Inflammatory macrophage treated with lipopolysaccharide for 4 hours (primary cell): Measurements from ENCODE around the gene HSP90AA1.
"Not testable (repeated sequence)": the region's sequence is repeated elsewhere in the genome, so short reads cannot be mapped to it uniquely, and the experiment has no call there.

Source experiments
- DNase-seq: peaks from one replicate; pipeline ENCODE4 v3.0.0-alpha.2; 2020

The HSP90AA1 gene

DNA sequence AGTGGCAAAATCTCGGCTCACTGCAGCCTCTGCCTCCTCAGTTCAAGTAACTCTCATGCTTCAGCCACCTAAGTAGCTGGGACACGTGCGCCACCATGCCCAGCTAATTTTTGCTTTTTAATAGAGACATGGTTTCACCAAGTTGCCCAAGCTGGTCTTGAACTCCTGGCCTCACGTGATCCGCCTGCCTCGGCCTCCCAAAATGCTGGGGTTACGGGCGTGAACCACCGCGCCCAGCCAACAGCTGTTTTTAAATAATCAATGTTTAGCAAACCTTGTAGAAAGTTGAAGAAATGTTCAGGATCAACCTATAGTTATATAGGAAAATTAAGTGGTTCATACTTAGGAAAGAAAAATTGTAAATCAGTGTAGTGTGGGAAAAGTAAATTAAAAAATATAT is 6.0 kb upstream of the HSP90AA1 start:
- DNase-seq: no peak

DNA sequence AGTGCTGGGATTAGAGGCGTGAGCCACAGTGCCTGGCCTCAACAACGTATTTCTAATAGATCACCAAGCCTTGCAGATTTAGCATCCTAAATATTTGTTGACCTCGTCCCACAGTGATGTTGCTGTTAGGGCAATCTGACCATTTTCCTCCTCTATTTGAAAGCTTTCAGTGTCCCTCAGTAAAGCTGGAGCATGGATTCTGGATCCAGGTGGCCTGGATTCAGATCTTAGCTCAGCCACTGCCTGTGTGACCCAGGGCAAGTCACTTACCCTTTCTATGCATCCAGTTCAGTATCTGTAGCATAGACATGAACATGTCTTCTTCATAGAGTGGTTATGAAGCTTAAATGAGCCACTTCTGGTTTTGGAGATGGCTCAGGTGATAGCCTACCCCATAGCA is 3.9 kb upstream of the HSP90AA1 start:
- DNase-seq: no peak

DNA sequence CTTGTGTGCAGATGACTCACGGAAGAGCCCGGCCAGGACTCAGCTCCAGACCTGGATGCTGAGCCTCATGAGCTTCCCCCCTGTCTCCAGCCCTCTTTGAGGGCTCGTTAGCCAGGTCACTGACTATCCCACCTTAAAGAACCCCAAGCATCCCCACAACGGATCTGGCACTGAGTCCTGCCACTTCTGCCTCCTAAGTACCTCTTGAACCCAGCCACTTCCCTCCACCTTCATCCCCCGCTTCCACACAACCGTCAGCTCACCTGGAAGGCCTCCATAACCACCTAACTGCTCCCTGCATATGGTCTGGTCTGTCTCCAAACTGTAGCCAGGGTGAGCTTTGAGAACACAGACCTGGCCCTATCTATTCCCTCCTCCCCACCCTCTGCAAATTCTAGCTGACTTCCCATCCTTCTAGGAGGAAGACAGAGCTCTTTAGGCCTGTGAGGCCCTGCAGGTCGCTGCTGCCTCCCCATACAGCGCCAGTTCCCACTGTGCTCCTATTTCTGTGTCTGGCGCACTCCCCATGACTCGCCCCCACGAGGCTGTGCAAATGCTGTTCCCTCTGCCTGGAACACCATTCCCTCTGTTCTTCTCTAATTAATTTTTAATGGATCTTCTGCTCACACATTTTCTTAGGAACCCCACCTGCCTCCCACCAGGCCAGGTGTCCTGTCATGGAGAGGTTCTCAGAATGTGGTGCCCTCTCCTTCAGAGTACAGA is 2.9 kb upstream of the HSP90AA1 start:
- no peak for DNase-seq

DNA sequence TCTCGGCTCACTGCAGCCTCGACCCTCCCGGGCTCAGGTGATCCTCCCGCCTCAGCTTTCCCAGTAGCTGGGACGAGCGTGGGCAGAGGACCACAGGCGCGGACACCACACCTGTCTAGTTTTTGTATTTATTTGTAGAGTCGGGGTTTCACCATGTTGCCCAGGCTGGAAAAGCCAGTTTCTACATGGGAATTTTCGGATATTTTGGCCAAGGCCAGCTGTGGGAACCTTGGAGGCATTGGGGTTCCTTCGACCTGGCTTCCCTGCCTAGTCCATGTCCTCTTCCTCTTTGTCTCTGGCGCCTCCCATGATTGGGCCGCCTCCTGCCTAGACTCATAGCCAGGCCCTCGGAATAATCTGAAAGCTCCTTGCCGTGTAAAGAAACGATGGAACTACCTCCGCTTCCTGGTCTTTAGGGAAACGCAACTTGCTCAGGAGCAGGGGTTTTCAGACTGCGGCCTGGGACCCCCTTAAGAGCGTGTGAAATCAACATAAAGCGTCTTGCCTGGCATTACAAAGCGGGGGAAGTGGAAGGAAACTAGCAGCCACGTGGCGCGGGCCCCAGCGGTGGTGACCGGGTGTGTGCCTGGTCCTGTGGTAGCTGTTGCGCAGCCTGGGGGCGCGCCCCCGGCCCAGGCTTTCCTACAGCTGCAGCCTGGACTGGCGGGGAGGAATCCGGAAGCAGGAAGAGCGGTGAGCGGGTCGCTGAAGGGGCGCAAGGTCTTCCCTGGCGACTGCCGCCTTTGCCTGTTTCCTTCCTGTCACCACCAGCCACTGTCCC is 1.4 kb upstream of the HSP90AA1 start:
- DNase-seq: peak; percentile 72

DNA sequence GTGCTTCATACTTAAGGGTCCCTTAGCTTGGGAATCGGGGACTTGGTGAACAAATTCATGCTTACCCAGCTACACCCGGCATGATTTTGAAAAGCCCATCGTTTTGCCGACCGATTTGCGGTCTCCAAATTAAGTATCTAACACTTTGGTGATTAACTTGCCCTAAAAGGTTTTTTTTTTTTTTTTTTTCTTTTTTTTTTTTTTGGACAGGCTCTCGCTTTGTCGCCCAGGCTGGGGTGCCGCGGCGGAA is 843 bp upstream of the HSP90AA1 start:
- DNase-seq: no peak

DNA sequence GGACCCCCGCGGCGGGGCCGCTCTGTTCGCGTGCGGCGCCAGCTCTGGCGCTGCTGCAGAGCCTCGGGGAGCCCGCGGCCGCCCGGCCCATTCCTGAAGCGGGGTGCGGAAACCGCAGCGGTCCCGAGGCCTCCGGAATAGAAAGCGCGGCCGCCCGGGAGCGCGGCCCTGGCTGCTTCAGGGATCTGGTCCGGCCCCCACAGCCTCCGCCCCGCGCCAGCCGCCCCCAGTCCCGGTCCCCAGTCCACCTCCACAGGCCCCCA is 204 bp downstream of the HSP90AA1 start:
- no peak for DNase-seq

DNA sequence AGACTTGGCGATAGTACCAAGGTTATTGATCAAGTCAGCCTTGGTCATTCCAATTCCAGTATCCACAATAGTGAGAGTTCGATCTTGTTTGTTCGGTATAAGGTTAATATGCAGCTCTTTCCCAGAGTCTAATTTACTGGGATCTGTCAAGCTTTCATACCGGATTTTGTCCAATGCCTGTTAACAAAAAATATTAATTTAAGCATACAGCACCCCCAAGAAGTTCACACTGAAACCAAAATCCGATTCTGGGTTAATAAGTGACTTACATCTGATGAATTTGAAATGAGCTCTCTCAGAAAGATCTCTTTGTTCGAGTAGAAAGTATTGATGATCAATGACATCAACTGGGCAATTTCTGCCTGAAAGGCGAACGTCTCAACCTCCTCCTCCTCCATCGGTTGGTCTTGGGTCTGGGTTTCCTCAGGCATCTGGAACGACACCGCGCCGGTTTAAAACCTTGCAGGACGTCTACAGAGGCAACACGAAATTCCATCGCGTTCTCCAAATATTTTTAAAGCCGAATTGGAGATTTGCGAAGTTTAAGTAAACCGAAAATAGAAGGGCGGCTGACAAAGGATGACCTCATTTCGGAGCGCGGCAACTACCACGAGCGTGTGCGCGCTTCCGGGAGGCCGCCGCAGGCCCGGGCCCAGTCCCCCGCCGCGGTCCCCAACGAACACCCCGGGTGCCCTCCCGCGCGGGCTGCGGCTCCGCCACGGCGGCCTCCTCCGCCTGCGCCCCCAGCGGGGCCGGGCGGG is 716 bp downstream of the HSP90AA1 start:
- peak; percentile 80 for DNase-seq

DNA sequence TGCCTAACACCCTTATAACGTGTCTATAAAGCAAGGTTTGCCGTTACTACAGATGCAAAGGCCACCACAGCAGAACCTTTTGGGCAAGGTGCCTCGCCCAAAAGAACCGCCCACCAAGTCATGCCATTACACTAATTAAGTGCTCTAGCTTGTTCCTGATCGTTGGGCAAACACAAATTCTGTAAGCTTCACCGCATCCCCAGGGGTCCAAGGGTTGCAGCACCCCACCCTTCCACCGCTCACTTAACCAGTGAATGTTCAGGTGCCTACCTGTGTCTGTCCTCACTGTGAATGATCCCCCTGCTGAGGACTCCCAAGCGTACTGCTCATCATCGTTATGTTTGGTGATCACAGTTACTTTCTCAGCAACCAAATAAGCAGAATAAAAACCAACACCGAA is 1.4 kb downstream of the HSP90AA1 start:
- no peak for DNase-seq

DNA sequence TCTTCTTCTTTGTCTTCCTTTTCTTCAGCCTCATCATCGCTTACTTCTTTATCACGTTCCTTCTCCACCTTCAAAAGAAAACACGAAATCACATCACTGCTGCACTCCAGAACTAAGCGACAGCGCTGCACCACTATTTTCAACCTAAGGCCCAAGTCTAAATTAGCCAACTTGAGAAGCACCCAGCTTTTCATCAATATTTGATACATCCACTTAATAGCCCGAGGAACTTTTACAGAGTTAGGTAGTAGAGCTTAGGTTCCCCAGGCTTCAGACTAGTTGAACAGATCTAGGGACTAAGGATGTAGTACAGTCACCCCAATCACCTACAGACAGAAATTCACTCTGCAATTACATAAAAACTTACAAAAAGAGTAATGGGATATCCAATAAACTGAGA is 1.9 kb downstream of the HSP90AA1 start:
- DNase-seq: no peak

DNA sequence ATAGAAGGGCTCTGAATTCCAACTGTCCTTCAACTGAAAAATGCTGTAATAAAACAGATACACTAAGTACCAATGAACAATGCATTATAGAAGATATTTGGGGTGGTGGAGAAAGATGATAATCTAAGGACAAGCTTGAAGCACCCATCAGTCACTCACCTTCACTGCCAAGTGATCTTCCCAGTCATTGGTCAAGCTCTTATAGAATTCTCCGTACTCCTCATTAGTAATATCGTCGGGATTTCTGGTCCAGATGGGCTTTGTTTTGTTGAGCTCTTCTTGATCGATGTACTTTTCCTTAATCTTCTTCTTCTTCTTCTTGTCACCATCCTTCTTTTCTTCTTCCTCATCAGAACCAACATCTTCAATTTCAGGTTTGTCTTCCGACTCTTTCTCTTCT is 2.3 kb downstream of the HSP90AA1 start:
- DNase-seq: not testable (repeated sequence)

DNA sequence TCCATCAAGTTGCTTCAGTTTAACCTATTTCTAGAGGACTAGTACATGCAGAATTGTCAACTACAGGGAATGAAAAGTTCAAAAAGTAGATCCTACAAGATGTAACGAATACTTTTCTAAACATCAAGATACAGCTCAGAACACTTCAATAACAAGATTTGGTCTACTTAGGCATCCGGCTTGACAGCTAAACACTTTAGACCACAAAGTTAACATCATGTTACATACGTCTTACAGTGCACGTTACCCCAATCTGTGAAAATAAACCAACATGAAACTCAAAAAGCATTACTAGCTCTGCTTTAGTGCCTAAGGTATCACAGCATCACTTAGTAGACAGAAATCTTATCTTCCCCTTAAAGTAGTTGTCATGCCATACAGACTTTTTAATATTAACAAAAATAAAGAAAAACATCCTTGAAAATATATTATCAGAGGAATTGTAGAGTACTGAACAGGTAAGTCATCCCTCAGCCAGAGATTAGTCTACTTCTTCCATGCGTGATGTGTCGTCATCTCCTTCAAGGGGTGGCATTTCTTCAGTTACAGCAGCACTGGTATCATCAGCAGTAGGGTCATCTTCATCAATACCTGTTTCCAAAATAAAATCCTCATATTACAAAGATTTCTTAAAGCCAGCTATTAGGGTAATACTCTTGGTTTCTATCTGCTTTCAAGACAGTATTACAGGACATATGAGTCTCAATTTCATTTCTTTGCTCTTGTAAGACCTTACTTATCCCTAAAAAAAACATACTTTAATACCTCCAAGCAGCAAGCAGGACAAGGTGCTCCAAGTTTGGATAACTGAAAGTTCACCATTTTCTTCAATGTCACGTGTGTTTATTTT is 5.4 kb downstream of the HSP90AA1 start:
- DNase-seq: no peak

DNA sequence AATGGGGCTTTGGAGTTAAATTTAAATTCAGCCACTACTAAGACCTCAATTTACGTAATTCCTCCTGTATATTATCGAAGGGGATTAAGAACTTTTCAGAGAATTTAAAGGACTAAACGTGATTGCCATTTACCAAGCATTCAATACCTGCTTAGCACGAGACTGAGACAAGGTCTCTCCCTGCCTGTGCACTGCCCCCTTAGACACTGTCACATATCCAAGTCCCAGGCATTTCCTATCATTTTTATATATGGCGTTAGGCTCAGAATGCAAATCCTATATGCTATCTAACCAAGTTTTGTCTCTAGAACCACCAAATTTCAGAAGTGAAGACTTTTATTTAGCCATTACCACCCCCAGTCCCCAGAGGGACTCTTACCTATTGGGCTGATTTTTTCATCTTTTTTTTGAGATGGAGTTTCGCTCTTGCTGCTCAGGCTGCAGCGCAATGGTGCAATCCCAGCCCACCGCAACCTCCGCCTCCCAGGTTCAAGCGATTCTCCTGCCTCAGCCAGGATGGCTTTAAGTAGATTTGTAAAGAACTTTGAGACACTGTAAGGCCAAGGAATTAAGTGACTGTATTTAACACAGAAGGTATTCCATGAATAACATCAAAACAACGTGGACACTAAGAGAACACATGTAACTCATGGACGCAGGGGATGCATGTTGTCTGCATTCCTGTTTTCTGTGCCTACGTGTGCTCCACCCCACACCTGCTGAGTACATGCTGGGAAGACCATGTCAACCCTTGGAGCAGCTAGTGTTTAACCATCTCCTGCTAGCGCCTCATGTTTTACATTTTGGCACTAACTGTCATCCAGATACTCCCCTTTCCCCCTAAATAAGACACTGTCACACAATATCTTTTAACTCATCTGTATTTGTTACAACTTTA is 6.4 kb downstream of the HSP90AA1 start:
- no peak for DNase-seq

DNA sequence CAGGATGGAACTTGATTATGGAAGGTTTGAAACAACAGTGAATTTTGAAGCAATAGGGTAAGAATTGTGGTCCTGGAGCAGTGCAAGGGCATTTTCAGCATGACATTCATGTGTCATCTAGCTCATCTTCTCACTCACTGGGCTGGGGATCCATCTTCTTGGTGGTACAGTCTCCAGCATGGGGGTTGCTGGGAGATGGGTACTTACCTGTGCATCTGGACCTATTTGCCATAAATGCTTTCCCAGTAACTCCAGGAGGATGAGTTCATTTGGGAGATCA is 7.2 kb downstream of the HSP90AA1 start:
- DNase-seq: no peak

DNA sequence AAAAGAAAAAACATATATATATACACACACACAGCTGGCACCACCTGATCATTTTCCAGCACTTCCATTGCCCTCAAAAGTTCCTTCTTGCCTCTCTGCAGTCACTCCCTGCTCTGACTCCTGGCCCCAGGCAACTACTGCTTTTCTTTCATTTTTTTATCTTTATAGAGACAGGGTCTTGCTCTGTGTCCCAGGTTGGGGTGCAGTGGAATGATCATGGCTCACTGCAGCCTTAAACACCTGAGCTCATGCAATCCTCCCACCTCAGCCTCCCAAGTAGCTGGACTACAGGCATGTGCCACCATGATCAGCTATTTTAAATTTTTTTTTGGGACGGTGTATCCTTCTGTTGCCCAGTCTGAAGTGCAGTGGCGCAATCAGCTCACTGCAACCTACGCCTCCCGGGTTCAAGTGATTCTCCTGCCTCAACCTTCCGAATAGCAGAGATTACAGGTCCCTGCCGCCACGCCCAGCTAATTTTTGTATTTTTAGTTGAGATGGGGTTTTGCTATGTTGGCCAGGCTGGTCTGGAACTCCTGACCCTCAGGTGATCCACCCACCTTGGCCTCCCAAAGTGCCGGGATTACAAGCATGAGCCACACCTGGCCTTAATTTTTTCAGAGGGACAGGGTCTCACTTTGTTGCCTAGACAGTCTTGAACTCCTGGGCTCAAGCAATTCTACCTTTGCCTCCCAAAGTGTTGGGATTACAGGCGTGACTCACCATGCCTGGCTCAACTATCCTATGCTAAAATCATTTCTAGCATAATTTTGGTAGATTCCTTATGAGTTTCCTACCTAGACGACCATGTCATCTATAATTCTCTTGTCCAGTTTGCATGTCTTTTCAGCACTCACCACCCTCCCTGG is 7.8 kb downstream of the HSP90AA1 start:
- DNase-seq: no peak

DNA sequence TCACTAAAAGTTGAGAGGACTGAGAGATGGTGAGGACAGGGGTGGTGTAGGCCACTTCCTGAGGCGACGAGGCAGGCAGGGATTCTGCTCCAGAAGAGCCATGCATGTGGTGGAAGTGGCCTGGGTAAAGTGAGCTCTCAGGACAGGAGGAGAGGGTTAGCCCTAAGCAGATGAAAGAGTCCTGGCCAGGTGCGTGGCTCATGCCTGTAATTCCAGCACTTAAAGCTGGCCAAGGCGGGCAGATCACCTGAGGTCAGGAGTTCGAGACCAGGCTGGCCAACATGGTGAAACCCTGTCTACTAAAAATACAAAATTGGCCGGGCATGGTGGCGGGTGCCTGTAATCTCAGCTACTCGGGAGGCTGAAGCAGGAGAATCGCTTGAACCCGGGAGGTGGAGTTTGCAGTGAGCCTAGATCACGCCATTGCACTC is 8.5 kb downstream of the HSP90AA1 start:
- not testable (repeated sequence) for DNase-seq

DNA sequence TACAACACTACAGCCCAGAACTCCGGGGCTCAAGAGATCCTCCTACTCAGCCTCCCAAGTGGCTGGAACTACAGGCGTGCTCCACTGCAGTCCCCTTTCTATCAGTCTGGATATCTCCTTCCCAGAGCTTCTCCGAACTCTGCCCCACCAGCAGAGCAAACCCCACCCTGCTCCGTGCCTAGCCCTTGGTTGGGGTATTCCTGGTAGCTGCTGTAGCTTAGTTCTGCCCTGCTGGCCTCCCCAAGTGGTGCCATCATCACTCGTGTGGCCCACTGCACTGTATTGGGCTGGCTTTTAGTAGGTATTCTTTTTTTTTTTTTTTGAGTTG is 9.5 kb downstream of the HSP90AA1 start:
- no peak for DNase-seq

DNA sequence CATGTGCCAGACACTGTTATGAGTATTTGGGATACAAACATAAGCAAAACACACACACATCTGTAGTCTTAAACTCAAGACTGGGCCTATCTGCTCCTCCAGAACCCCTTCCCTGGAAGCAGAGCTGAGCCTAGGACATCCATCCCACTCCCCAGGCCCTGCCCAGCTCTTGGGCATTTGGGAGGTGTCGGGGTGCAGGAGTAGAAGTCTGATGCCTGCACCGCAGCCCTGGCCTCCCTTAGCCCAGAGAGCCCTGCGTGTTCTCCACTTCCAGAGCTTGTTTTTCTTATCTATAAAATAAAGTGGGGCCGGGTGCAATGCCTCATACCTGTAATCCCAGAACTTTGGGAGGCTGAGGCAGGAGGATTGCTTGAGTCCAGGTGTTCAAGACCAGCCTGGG is 11.7 kb downstream of the HSP90AA1 start:
- DNase-seq: no peak

DNA sequence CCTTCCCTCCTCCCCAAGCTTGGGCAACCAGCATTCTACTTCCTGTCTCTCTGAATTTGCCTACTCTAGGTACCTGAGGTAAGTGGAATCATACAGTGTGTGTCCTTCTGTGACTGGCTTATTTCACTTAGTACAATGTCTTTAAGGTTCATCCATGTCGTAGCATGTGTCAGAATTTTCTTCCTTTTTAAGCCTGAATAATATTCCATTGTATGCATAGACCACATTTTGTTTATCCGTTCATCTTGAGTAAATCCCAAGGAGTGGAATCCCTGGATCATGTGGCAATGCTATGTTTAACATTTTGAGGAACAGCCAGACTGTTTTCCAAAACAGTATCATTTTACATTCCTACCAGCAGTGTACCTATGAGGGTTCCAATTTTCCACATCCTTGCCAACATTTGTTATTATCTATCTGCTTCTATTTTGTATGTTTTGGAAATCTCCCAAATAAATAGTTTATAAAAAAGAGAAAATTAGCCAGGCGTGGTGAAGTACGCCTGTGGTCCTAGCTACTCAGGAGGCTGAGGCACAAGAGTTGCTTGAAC is 12.4 kb downstream of the HSP90AA1 start:
- DNase-seq: no peak

DNA sequence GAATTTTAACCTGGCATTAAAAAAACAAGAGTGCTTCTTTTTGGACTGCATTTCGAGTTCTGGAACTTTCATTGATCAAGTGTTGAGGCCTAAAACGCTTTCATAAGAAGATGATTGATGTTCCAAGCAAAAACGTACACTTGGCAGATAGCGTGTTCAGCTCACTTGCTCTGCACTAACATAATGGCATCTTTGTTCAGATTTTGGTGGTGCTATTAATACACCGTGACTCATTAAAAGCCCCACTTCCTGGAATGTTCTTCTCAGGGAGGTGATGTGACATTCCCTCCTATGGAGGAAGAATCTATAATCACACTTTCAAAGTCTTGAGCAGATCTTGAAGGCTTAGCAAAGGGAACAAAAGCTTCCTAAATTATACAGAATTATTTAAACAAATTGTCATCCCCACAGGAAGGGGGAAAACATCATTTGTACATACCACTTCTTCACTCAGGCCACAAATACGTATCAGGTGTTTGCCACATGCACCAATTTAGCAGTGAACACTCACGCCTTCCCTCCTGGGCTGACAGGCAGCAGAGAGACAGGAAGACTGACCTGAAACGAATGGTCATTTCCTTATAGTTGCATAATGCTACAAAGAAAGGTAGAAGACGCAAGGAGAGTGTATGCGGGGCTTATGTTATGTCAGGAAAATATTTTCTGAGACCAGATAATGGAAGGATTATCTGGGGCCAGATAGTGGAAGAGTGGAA is 15.4 kb downstream of the HSP90AA1 start:
- no peak for DNase-seq

DNA sequence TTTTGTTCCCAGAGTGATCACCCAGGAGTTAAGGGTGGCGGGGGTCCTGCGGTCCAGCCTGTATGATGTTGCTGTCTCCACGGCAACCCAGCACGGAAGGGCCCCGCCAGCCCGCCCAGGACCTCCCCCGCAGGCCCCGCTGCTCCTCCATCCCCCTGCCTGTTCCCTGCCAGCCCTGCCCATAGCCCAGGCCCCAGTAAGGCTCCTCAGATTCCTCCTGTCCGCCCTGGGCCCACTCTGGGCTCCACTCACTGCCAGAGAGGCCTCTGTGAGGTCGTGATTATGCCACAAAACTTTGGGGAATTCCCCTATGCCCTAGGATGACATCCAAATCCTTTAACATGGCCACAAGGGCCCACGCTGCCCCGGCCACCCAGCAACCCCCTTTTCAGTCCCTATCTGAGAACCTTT is 20.8 kb downstream of the HSP90AA1 start:
- peak; percentile 30 for DNase-seq

DNA sequence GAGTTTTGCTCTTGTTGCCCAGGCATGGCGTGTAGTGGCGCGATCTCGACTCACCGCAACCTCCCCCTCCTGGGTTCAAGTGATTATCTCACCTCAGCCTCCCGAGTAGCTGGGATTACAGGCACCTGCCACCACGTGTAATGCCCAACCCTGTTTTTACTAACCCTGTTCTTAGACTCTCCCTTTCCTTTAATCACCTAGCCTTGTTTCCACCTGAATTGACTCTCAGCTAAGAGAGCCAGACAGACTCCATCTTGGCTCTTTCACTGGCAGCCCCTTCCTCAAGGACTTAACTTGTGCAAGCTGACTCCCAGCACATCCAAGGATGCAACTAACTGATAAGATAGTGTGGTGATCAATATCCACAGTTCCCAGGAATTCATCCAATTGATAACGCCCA is 22.3 kb downstream of the HSP90AA1 start:
- not testable (repeated sequence) for DNase-seq
